H9 (cell line): ENCODE results near the gene DEPP1. TPM values are rescaled to one million over a fixed set of nuclear protein-coding genes. Genes with fewer than 3 reads are reported as not detected.
A peak's percentile ranks its signal among the peaks of the same experiment; 100 is the strongest.

Source experiments
- DNase-seq: peaks from one replicate; pipeline ENCODE4 v3.0.0-alpha.2; 2017
- H2AFZ ChIP-seq: one replicate; pipeline ENCODE4 v1.6.1; 2013; ENCODE audit warnings: mild to moderate bottlenecking, low read length, control low read depth, moderate library complexity
- H2AK5ac ChIP-seq: 2 replicates; pipeline ENCODE4 v1.6.1; 2013; ENCODE audit warnings: low read length, control low read depth, mixed read lengths; ENCODE audit not compliant: insufficient read length
- H2BK120ac ChIP-seq: one replicate; pipeline ENCODE4 v1.6.1; 2013; ENCODE audit warnings: low read depth, mild to moderate bottlenecking, low read length, control low read depth, inconsistent platforms; ENCODE audit not compliant: poor library complexity, severe bottlenecking
- H2BK12ac ChIP-seq: 2 replicates; pipeline ENCODE4 v1.6.1; 2013; ENCODE audit warnings: low read length, control low read depth, mixed read lengths, low read depth; ENCODE audit not compliant: insufficient read length
- H2BK15ac ChIP-seq: 2 replicates; pipeline ENCODE4 v1.6.1; 2013; ENCODE audit warnings: low read depth, low read length, control low read depth
- H2BK20ac ChIP-seq: one replicate; pipeline ENCODE4 v1.6.1; 2013; ENCODE audit warnings: low read depth, mild to moderate bottlenecking, low read length, control low read depth, inconsistent platforms; ENCODE audit not compliant: poor library complexity, severe bottlenecking
- H2BK5ac ChIP-seq: 2 replicates; pipeline ENCODE4 v1.6.1; 2013; ENCODE audit warnings: low read length, control low read depth, mixed read lengths; ENCODE audit not compliant: insufficient read length
- H3K14ac ChIP-seq: 2 replicates; pipeline ENCODE4 v1.6.1; 2013; ENCODE audit warnings: low read length, control low read depth; ENCODE audit not compliant: insufficient read depth
- H3K18ac ChIP-seq: 2 replicates; pipeline ENCODE4 v1.6.1; 2013; ENCODE audit warnings: low read depth, mild to moderate bottlenecking, mixed read lengths, low read length, control low read depth; ENCODE audit not compliant: insufficient read length
- H3K23ac ChIP-seq: 2 replicates; pipeline ENCODE4 v1.6.1; 2013; ENCODE audit warnings: low read length, control low read depth, mixed read lengths, low read depth; ENCODE audit not compliant: insufficient read length
- H3K23me2 ChIP-seq: 2 replicates; pipeline ENCODE4 v1.6.1; 2013; ENCODE audit warnings: low read depth, mild to moderate bottlenecking, mixed read lengths, low read length, control low read depth; ENCODE audit not compliant: insufficient read length, poor library complexity, severe bottlenecking
- H3K27ac ChIP-seq: 2 replicates; pipeline ENCODE4 v1.5.1; 2013; ENCODE audit warnings: low read length, control low read depth, mixed read lengths, low read depth; ENCODE audit not compliant: insufficient read length
- H3K27me3 ChIP-seq: 2 replicates; pipeline ENCODE4 v1.6.1; 2013; ENCODE audit warnings: low read length, control low read depth, inconsistent platforms; ENCODE audit not compliant: insufficient read depth
- H3K4ac ChIP-seq: 2 replicates; pipeline ENCODE4 v1.6.1; 2013; ENCODE audit warnings: low read depth, mild to moderate bottlenecking, control low read depth, inconsistent platforms, low read length, moderate library complexity
- H3K4me1 ChIP-seq: 2 replicates; pipeline ENCODE4 v1.6.1; 2013; ENCODE audit warnings: low read length, control low read depth, inconsistent platforms; ENCODE audit not compliant: insufficient read depth
- H3K4me2 ChIP-seq: 2 replicates; pipeline ENCODE4 v1.6.1; 2013; ENCODE audit warnings: low read length, control low read depth, mixed read lengths; ENCODE audit not compliant: insufficient read length, insufficient read depth
- H3K56ac ChIP-seq: 2 replicates; pipeline ENCODE4 v1.6.1; 2013; ENCODE audit warnings: low read depth, mild to moderate bottlenecking, mixed read lengths, low read length, control low read depth; ENCODE audit not compliant: insufficient read length
- H3K79me1 ChIP-seq: 2 replicates; pipeline ENCODE4 v1.6.1; 2013; ENCODE audit warnings: low read depth, mild to moderate bottlenecking, moderate library complexity, low read length, control low read depth, inconsistent platforms; ENCODE audit not compliant: insufficient read depth, poor library complexity, severe bottlenecking
- H3K79me2 ChIP-seq: 2 replicates; pipeline ENCODE4 v1.6.1; 2013; ENCODE audit warnings: low read length, control low read depth, inconsistent platforms; ENCODE audit not compliant: insufficient read depth
- H3K9ac ChIP-seq: 2 replicates; pipeline ENCODE4 v1.6.1; 2013; ENCODE audit warnings: low read length, control low read depth, mixed read lengths; ENCODE audit not compliant: insufficient read length; ENCODE audit errors: extremely low read depth
- H3K9me3 ChIP-seq: one replicate; pipeline ENCODE4 v1.6.1; 2013; ENCODE audit warnings: low read depth, low read length, inconsistent platforms; ENCODE audit not compliant: control insufficient read depth
- H3T11ph ChIP-seq: one replicate; pipeline ENCODE4 v1.6.1; 2013; ENCODE audit warnings: mild to moderate bottlenecking, low read length, control low read depth, inconsistent platforms
- H4K20me1 ChIP-seq: one replicate; pipeline ENCODE4 v1.6.1; 2013; ENCODE audit not compliant: control insufficient read depth, insufficient read length, insufficient read depth
- H4K5ac ChIP-seq: 2 replicates; pipeline ENCODE4 v1.6.1; 2013; ENCODE audit warnings: low read depth, mild to moderate bottlenecking, mixed read lengths, low read length, control low read depth; ENCODE audit not compliant: insufficient read length
- H4K8ac ChIP-seq: replicated peaks from 2 replicates; pipeline ENCODE4 v1.6.1; 2013; ENCODE audit warnings: low read length, control low read depth, mixed read lengths, low read depth; ENCODE audit not compliant: insufficient read length
- H4K91ac ChIP-seq: 2 replicates; pipeline ENCODE4 v1.6.1; 2013; ENCODE audit warnings: low read depth, mild to moderate bottlenecking, moderate library complexity, mixed read lengths, low read length, control low read depth; ENCODE audit not compliant: insufficient read length
- H3K27ac Mint-ChIP-seq, 3 experiments: 2 replicates in 2 of 3; 3 replicates in 1 of 3; pipeline ENCODE4 v1.8.0; 2020 to 2021; ENCODE audit warnings: mixed read lengths in 3 of 3, mild to moderate bottlenecking in 1 of 3, moderate library complexity in 1 of 3
- H3K27me3 Mint-ChIP-seq: 2 replicates; pipeline ENCODE4 v1.8.0; 2021; ENCODE audit warnings: low read depth, mild to moderate bottlenecking, moderate library complexity, mixed read lengths
- H3K36me3 Mint-ChIP-seq, 3 experiments: 2 replicates in 2 of 3; 3 replicates in 1 of 3; pipeline ENCODE4 v1.8.0; 2020 to 2021; ENCODE audit warnings: low read depth in 3 of 3, mixed read lengths in 3 of 3; ENCODE audit not compliant: insufficient read depth in 1 of 3
- H3K4me1 Mint-ChIP-seq, 2 experiments: 2 replicates each; pipeline ENCODE4 v1.8.0; 2020; ENCODE audit warnings: mixed read lengths in 2 of 2
- H3K4me3 Mint-ChIP-seq, 2 experiments: 2 replicates in 1 of 2; 3 replicates in 1 of 2; pipeline ENCODE4 v1.8.0; 2020 to 2021; ENCODE audit warnings: mild to moderate bottlenecking in 2 of 2, mixed read lengths in 2 of 2, moderate library complexity in 1 of 2
- H3K9me3 Mint-ChIP-seq, 2 experiments: 2 replicates in 1 of 2; 3 replicates in 1 of 2; pipeline ENCODE4 v1.8.0; 2020; ENCODE audit warnings: mild to moderate bottlenecking in 2 of 2, mixed read lengths in 2 of 2, moderate library complexity in 1 of 2
- CTCF ChIP-seq: fragments of 200-600 bp; sonication (generic); conservative IDR thresholded peaks from 3 replicates; pipeline ENCODE4 v1.8.0; 2021; ENCODE audit warnings: antibody characterized with exemption, mild to moderate bottlenecking
- WGBS: extraction: QIAGEN DNeasy Blood & Tissue Kit; methylation state at CpG from one replicate; pipeline ENCODE4 v1.1.7; 2013; ENCODE audit warnings: missing lambda C conversion rate, low lambda C conversion rate, mixed read lengths; ENCODE audit not compliant: insufficient read length; ENCODE audit errors: extremely low coverage; 5-methylcytosine and 5-hydroxymethylcytosine counted together
- total RNA-seq: library from RNA; stranded (reverse); gene quantifications from 2 replicates; pipeline ENCODE4 v1.2.1, GENCODE V29; 2021

Gene DEPP1
- total RNA-seq, 1 experiment from 2014 or later = 2.4 TPM

GRCh38 chr10:45000752-45001380 is 22.3 kb upstream of the DEPP1 start, which contains the start of gene ZNF22:
Gene ZNF22 (plus strand): TSS chr10:45000923. CDS start chr10:45003369, 2,446 bp downstream.
- H3K79me2 ChIP-seq = no peaks in the 10 kb centered on the region; the same call in 1 of the 2 replicates
- no peak within 1 kb of the TSS for H3K56ac ChIP-seq
- H3K4me1 ChIP-seq = no peaks in the 10 kb centered on the region; the same call in none of the 2 replicates
- H2AK5ac ChIP-seq = no peak within 1 kb of the TSS
- H4K20me1 ChIP-seq = no peaks in the 10 kb centered on the region
- Mint-ChIP-seq H3K9me3 (peaks cover 12 to 27% of the 10 kb centered on the region in 2 experiments; a peak in 4 of 5 replicates), H3K27ac (peak within 1 kb of the TSS in 2 of 3 experiments; percentile 93 to 95; a peak in 4 of 7 replicates), H3K4me1 (peaks cover 30 to 37% of the 10 kb centered on the region in 2 experiments), H3K4me3 (peak within 1 kb of the TSS; percentile 79 to 81), H3K36me3 (peaks cover 28 to 42% (median 29%) of the 10 kb centered on the region in 3 experiments), H3K27me3 (peaks cover 12% of the 10 kb centered on the region)
- no peak within 1 kb of the TSS for H2BK20ac ChIP-seq
- H2AFZ ChIP-seq = peak within 1 kb of the TSS; percentile 81
- no peak for TF ChIP-seq CTCF
- H3K9ac ChIP-seq = peak within 1 kb of the TSS; percentile 74
- no peak within 1 kb of the TSS for H2BK12ac ChIP-seq
- no peak within 1 kb of the TSS for H3K4ac ChIP-seq
- peak; percentile 69 for DNase-seq
- H3K79me1 ChIP-seq = peaks cover 2% of the 10 kb centered on the region
- peak within 1 kb of the TSS; percentile 88; the same call in 1 of the 2 replicates for H3K14ac ChIP-seq
- H3K27ac ChIP-seq = no peak within 1 kb of the TSS
- H3K23ac ChIP-seq = no peak within 1 kb of the TSS
- H3K18ac ChIP-seq = peak within 1 kb of the TSS; percentile 55
- no peak within 1 kb of the TSS for H4K8ac ChIP-seq
- no CpG with 5 or more reads among the region's 79 CpGs for WGBS
- no peak within 1 kb of the TSS for H2BK15ac ChIP-seq
- H4K91ac ChIP-seq = no peak within 1 kb of the TSS
- no peaks in the 10 kb centered on the region for H3K9me3 ChIP-seq
- H4K5ac ChIP-seq = no peak within 1 kb of the TSS
- no peaks in the 10 kb centered on the region for H3K27me3 ChIP-seq
- H2BK5ac ChIP-seq = no peak within 1 kb of the TSS
- H3K4me2 ChIP-seq = peak within 1 kb of the TSS; percentile 83
- H3K23me2 ChIP-seq = peaks cover 5% of the 10 kb centered on the region
- no peak within 1 kb of the TSS for H2BK120ac ChIP-seq
- H3T11ph ChIP-seq = no peak within 1 kb of the TSS
